SK-N-MC (cell line): ENCODE data around the gene CYB561.

Source experiments
- EZH2 ChIP-seq: fragments of 200-600 bp; sonication (generic); IDR thresholded peaks from one replicate; pipeline ENCODE4 v1.6.1; 2017; ENCODE audit warnings: antibody characterized with exemption
- POLR2AphosphoS5 ChIP-seq: IDR thresholded peaks from 2 replicates; pipeline ENCODE4 v1.6.1; 2012; ENCODE audit warnings: mild to moderate bottlenecking, low read depth, low read length, borderline replicate concordance

- no peak for TF ChIP-seq POLR2AphosphoS5
- no peak for TF ChIP-seq EZH2
Observed at GRCh38 chr17:63480192-63480784, 34.2 kb upstream of the CYB561 start.
